H1 (cell line): ENCODE measurements around the gene FGF18. TPM values are rescaled to one million over a fixed set of nuclear protein-coding genes. Genes with fewer than 3 reads are reported as not detected.

Experiments used
- CTCF ChIA-PET: fragments of 300-600 bp; sonication (Branson Sonifier 250); formaldehyde crosslinking; loops from one replicate; lab custom pipeline; 2021; ENCODE audit not compliant: partially characterized antibody; lab: Charles Lee
- POLR2A ChIA-PET: fragments of 300-600 bp; sonication (Branson Sonifier 250); formaldehyde crosslinking; loops from one replicate; lab custom pipeline; 2021; ENCODE audit warnings: inconsistent platforms; ENCODE audit not compliant: partially characterized antibody; lab: Charles Lee
- DNase-seq, 2 experiments: peaks; one replicate each; pipeline versions ENCODE4 v3.0.0 to v3.0.0-alpha.2; 2010 to 2022; ENCODE audit warnings: low spot score in 2 of 2, low read depth in 1 of 2, mixed read lengths in 1 of 2
- FAIRE-seq: peaks from 2 replicates; lab custom pipeline; 2011; peaks lifted over from hg19 to GRCh38; lab: Jason Lieb, UNC
- H2AFZ ChIP-seq: 2 replicates; pipeline ENCODE4 v1.8.1; 2012; ENCODE audit warnings: low read length, inconsistent platforms
- H2AK5ac ChIP-seq: 2 replicates; pipeline ENCODE4 v1.6.1; 2013; ENCODE audit warnings: low read depth, low read length
- H2BK120ac ChIP-seq: replicated peaks from 2 replicates; pipeline ENCODE3; 2013; ENCODE audit warnings: low read depth, low read length, inconsistent platforms
- H2BK12ac ChIP-seq: 2 replicates; pipeline ENCODE4 v1.6.1; 2013; ENCODE audit warnings: low read depth, low read length
- H2BK15ac ChIP-seq: 2 replicates; pipeline ENCODE4 v1.6.1; 2013; ENCODE audit warnings: low read length
- H2BK20ac ChIP-seq: 2 replicates; pipeline ENCODE4 v1.6.1; 2013; ENCODE audit warnings: low read length
- H2BK5ac ChIP-seq: 2 replicates; pipeline ENCODE4 v1.6.1; 2013; ENCODE audit warnings: low read depth, low read length
- H3K14ac ChIP-seq: 2 replicates; pipeline ENCODE4 v1.6.1; 2013; ENCODE audit warnings: inconsistent platforms; ENCODE audit not compliant: insufficient read length
- H3K18ac ChIP-seq: 2 replicates; pipeline ENCODE4 v1.6.1; 2013; ENCODE audit warnings: low read length; ENCODE audit errors: extremely low read depth
- H3K23ac ChIP-seq: 2 replicates; pipeline ENCODE4 v1.6.1; 2013; ENCODE audit warnings: inconsistent platforms; ENCODE audit not compliant: insufficient read length
- H3K23me2 ChIP-seq: 2 replicates; pipeline ENCODE4 v1.6.1; 2013; ENCODE audit warnings: low read depth, low read length
- H3K27ac ChIP-seq: 2 replicates; pipeline ENCODE4 v1.6.1; 2011; ENCODE audit warnings: low read depth, low read length, inconsistent platforms
- H3K27me3 ChIP-seq, 4 experiments: replicated peaks in 1 of 4; 1 replicate in 1 of 4; 2 replicates in 3 of 4; pipeline versions ENCODE4 v1.6.1 to v1.8.1; 2011 to 2013; ENCODE audit warnings: low read length in 3 of 4, mild to moderate bottlenecking in 3 of 4, inconsistent platforms in 2 of 4, mixed read lengths in 2 of 4, moderate library complexity in 1 of 4; ENCODE audit not compliant: control insufficient read depth in 3 of 4, insufficient read depth in 3 of 4; ENCODE audit errors: extremely low read depth in 1 of 4
- H3K36me3 ChIP-seq, 4 experiments: 2 replicates each; pipeline versions ENCODE4 v1.6.1 to v1.8.1; 2011 to 2013; ENCODE audit warnings: mild to moderate bottlenecking in 4 of 4, low read length in 3 of 4, moderate library complexity in 2 of 4, control low read depth in 1 of 4, inconsistent platforms in 1 of 4; ENCODE audit not compliant: insufficient read depth in 4 of 4, control insufficient read depth in 2 of 4
- H3K4ac ChIP-seq: replicated peaks from 2 replicates; pipeline ENCODE3; 2013; ENCODE audit warnings: low read length, low read depth, mixed read lengths, inconsistent platforms; ENCODE audit not compliant: insufficient read length
- H3K4me1 ChIP-seq, 4 experiments: replicated peaks in 1 of 4; 1 replicate in 1 of 4; 2 replicates in 3 of 4; pipeline versions ENCODE4 v1.6.1 to v1.8.1; 2011 to 2013; ENCODE audit warnings: low read length in 3 of 4, inconsistent platforms in 2 of 4, mixed read lengths in 1 of 4; ENCODE audit not compliant: insufficient read depth in 4 of 4, control insufficient read depth in 3 of 4
- H3K4me2 ChIP-seq, 2 experiments: 2 replicates each; pipeline versions ENCODE4 v1.6.1 to v1.8.1; 2011 to 2013; ENCODE audit warnings: low read depth in 2 of 2, low read length in 2 of 2, control low read depth in 1 of 2, inconsistent platforms in 1 of 2, mild to moderate bottlenecking in 1 of 2; ENCODE audit not compliant: insufficient read depth in 1 of 2
- H3K4me3 ChIP-seq, 4 experiments: fragments of 200-600, 300-600 bp in 1 of 4; sonication (generic), shearing (Covaris generic), sonication (Bioruptor Twin) in 1 of 4; 2 replicates each; pipeline versions ENCODE4 v1.5.1 to v1.8.1; 2011 to 2016; ENCODE audit warnings: low read length in 4 of 4, low read depth in 3 of 4, control low read depth in 2 of 4, inconsistent platforms in 2 of 4, mild to moderate bottlenecking in 2 of 4, mixed read lengths in 1 of 4, moderate library complexity in 1 of 4; ENCODE audit not compliant: insufficient read depth in 2 of 4; ENCODE audit errors: extremely low read depth in 1 of 4
- H3K56ac ChIP-seq: replicated peaks from 2 replicates; pipeline ENCODE3; 2013; ENCODE audit warnings: low read depth, mild to moderate bottlenecking, mixed read lengths, low read length, inconsistent platforms; ENCODE audit not compliant: insufficient read length
- H3K79me1 ChIP-seq: 2 replicates; pipeline ENCODE4 v1.6.1; 2013; ENCODE audit warnings: low read depth, low read length, control low read depth
- H3K79me2 ChIP-seq, 2 experiments: 2 replicates each; pipeline versions ENCODE4 v1.6.1 to v1.8.1; 2012 to 2013; ENCODE audit warnings: low read length in 2 of 2, mild to moderate bottlenecking in 2 of 2, inconsistent platforms in 1 of 2; ENCODE audit not compliant: insufficient read depth in 2 of 2, control insufficient read depth in 1 of 2
- H3K9ac ChIP-seq, 4 experiments: replicated peaks in 1 of 4; 1 replicate in 1 of 4; 2 replicates in 3 of 4; pipeline versions ENCODE4 v1.6.1 to v1.8.1; 2011 to 2013; ENCODE audit warnings: low read depth in 3 of 4, low read length in 3 of 4, control low read depth in 2 of 4, mild to moderate bottlenecking in 2 of 4, moderate library complexity in 2 of 4, inconsistent platforms in 1 of 4; ENCODE audit errors: extremely low read depth in 1 of 4
- H3K9me3 ChIP-seq, 2 experiments: 2 replicates each; pipeline versions ENCODE4 v1.6.1 to v1.8.1; 2012 to 2013; ENCODE audit warnings: mild to moderate bottlenecking in 2 of 2, moderate library complexity in 2 of 2, control low read depth in 1 of 2, inconsistent platforms in 1 of 2, low read depth in 1 of 2, low read length in 1 of 2, mixed read lengths in 1 of 2; ENCODE audit not compliant: insufficient read depth in 2 of 2
- H4K20me1 ChIP-seq, 2 experiments: replicated peaks in 1 of 2; 2 replicates each; pipeline versions ENCODE3 to v1.8.1; 2011 to 2013; ENCODE audit warnings: inconsistent platforms in 2 of 2, low read length in 2 of 2, mild to moderate bottlenecking in 1 of 2; ENCODE audit not compliant: insufficient read depth in 2 of 2, control insufficient read depth in 1 of 2
- H4K5ac ChIP-seq: 2 replicates; pipeline ENCODE4 v1.6.1; 2013; ENCODE audit warnings: low read length, low read depth, mixed read lengths, inconsistent platforms; ENCODE audit not compliant: insufficient read length
- H4K8ac ChIP-seq: 2 replicates; pipeline ENCODE4 v1.8.0; 2013; ENCODE audit warnings: mild to moderate bottlenecking, moderate library complexity, low read length, inconsistent platforms; ENCODE audit not compliant: insufficient read depth; ENCODE audit errors: extremely low read depth
- H4K91ac ChIP-seq: replicated peaks from 2 replicates; pipeline ENCODE3; 2013; ENCODE audit warnings: low read length, mixed read lengths, inconsistent platforms; ENCODE audit not compliant: insufficient read length
- ASH2L ChIP-seq: fragments of 200-600, 300-600 bp; sonication (generic); IDR thresholded peaks from one replicate; pipeline ENCODE4 v1.7.1; 2017; ENCODE audit warnings: low read length
- BACH1 ChIP-seq: IDR thresholded peaks from 2 replicates; pipeline ENCODE4 v1.6.1; 2012; ENCODE audit warnings: low read length, improper control_type of control experiment
- CHD1 ChIP-seq: IDR thresholded peaks from 2 replicates; pipeline ENCODE4 v1.6.1; 2012; ENCODE audit warnings: low read depth, low read length, improper control_type of control experiment
- CREB1 ChIP-seq: IDR thresholded peaks from 2 replicates; pipeline ENCODE4 v1.6.1; 2012; ENCODE audit warnings: inconsistent platforms
- EGR1 ChIP-seq: IDR thresholded peaks from 2 replicates; pipeline ENCODE4 v1.6.1; 2011; ENCODE audit warnings: low read depth, low read length, borderline replicate concordance
- HDAC2 ChIP-seq, 2 experiments: fragments of 300-600 bp in 1 of 2; sonication (generic) in 1 of 2; IDR thresholded peaks; 2 replicates each; pipeline ENCODE4 v1.6.1; 2011 to 2012; ENCODE audit warnings: low read depth in 2 of 2, low read length in 2 of 2, mild to moderate bottlenecking in 2 of 2, moderate library complexity in 2 of 2, borderline replicate concordance in 1 of 2, inconsistent platforms in 1 of 2
- JUN ChIP-seq: IDR thresholded peaks from 2 replicates; pipeline ENCODE4 v1.6.1; 2011; ENCODE audit warnings: low read depth, mild to moderate bottlenecking, improper control_type of control experiment, low read length
- KDM4A ChIP-seq: IDR thresholded peaks from one replicate; pipeline ENCODE4 v1.7.1; 2012; ENCODE audit warnings: low read depth, mild to moderate bottlenecking, moderate library complexity, low read length, inconsistent platforms; ENCODE audit not compliant: severe bottlenecking
- POU5F1 ChIP-seq: IDR thresholded peaks from 2 replicates; pipeline ENCODE4 v1.6.1; 2011; ENCODE audit warnings: low read depth, mild to moderate bottlenecking, low read length, moderate library complexity
- SAP30 ChIP-seq: fragments of 300-600 bp; sonication (generic); IDR thresholded peaks from 2 replicates; pipeline ENCODE4 v1.7.1; 2012; ENCODE audit warnings: low read length, moderate library complexity, mild to moderate bottlenecking, inconsistent platforms; ENCODE audit not compliant: insufficient read depth, insufficient replicate concordance
- SIN3A ChIP-seq, 2 experiments: IDR thresholded peaks in 1 of 2; conservative IDR thresholded peaks in 1 of 2; 2 replicates each; pipeline ENCODE4 v1.6.1; 2011 to 2012; ENCODE audit warnings: low read length in 2 of 2, improper control_type of control experiment in 1 of 2, low read depth in 1 of 2, mild to moderate bottlenecking in 1 of 2
- TCF12 ChIP-seq: IDR thresholded peaks from 2 replicates; pipeline ENCODE4 v1.6.1; 2011; ENCODE audit warnings: low read depth, mild to moderate bottlenecking, low read length
- WGBS, 2 experiments: shearing (Covaris generic) in 1 of 2; methylation state at CpG; one replicate each; pipeline versions ENCODE4 v1.1.6 to v1.1.7; 2013 to 2015; ENCODE audit warnings: low lambda C conversion rate in 2 of 2, mixed read lengths in 2 of 2, inconsistent platforms in 1 of 2, low coverage in 1 of 2, missing lambda C conversion rate in 1 of 2; ENCODE audit not compliant: insufficient replicate concordance in 2 of 2, insufficient coverage in 1 of 2, insufficient read length in 1 of 2; ENCODE audit errors: extremely low coverage in 1 of 2, missing lambda C conversion rate in 1 of 2; 5-methylcytosine and 5-hydroxymethylcytosine counted together
- polyA plus RNA-seq, 7 experiments: library from polyadenylated mRNA; depleted of rRNA in 3 of 7; stranded (reverse) in 5 of 7; unstranded in 2 of 7; fragments of >200 nt in 5 of 7; fragments of 200-250 nt in 2 of 7; gene quantifications; 1 replicate in 5 of 7; 2 replicates in 1 of 7; 4 replicates in 1 of 7; pipeline versions ENCODE4 v1.2.1 to v1.2.3, GENCODE V29; 2011 to 2013; ENCODE audit warnings: missing spikeins in 2 of 7, mixed read lengths in 2 of 7
- total RNA-seq: library from RNA; stranded (reverse); fragmentation: NEBNext Ultra II Directional; extraction: Animal tissue kit (Norgen Biotek cat#: 25700); gene quantifications from 2 replicates; pipeline ENCODE4 v1.2.1, GENCODE V29; 2021

FGF18 gene
- total and polyA plus RNA-seq, 2 of the 8 experiments (the other 6 are each of a cell fraction or from before 2014, with no cell fraction given), result 0.54 to 1.3 TPM

- Histone ChIP-seq H3K79me2 (no peaks in the 10 kb centered on the region), H3K56ac (no peak overlapping the region), H3K4ac (no peak overlapping the region), H3K36me3 (no peaks in the 10 kb centered on the region), H3K14ac (no peak overlapping the region), H4K8ac (no peak overlapping the region), H3K9ac (no peak overlapping the region), H3K27ac (no peak overlapping the region), H2BK15ac (no peak overlapping the region; the same call in 1 of the 2 replicates), H2BK5ac (no peak overlapping the region), H3K9me3 (no peaks in the 10 kb centered on the region), H3K23ac (no peak overlapping the region), H4K91ac (no peak overlapping the region), H2BK20ac (no peak overlapping the region), H3K27me3 (peaks cover 7 to 14% (median 13%) of the 10 kb centered on the region in 4 experiments), H3K4me3 (no peak overlapping the region), H3K18ac (no peak overlapping the region), H2BK120ac (no peak overlapping the region), H2BK12ac (no peak overlapping the region), H2AK5ac (no peak overlapping the region), H4K20me1 (peaks cover 1 to 5% of the 10 kb centered on the region in 2 experiments), H3K23me2 (no peaks in the 10 kb centered on the region), H4K5ac (no peak overlapping the region), H3K4me1 (peaks cover 0 to 14% (median 9%) of the 10 kb centered on the region in 4 experiments; a peak in 4 of 7 replicates), H3K79me1 (no peaks in the 10 kb centered on the region), H2AFZ (no peak overlapping the region), H3K4me2 (no peak overlapping the region)
- CTCF ChIA-PET, result interaction anchor here (1.0 to 1.3 kb wide), 2 partner anchors 12 to 20 kb away, joined by 3 read pairs; no protein-coding TSS in a partner anchor
- TF ChIP-seq EGR1 (no peak), KDM4A (no peak), CHD1 (no peak), TCF12 (no peak), ASH2L (no peak), HDAC2 (IDR thresholded peaks at IDR 0.05; ENCODE audit: borderline replicate concordance in 1 of 2, low read depth in 2 of 2, low read length in 2 of 2) (no peak), CREB1 (no peak), POU5F1 (no peak), SIN3A (conservative IDR thresholded peaks at IDR 0.05 in 1 of 2, IDR thresholded peaks at IDR 0.05 in 1 of 2; ENCODE audit: low read depth in 1 of 2, low read length in 2 of 2) (no peak), BACH1 (no peak), JUN (no peak), SAP30 (no peak)
- WGBS, 2 experiments, result 92% methylated on average over 4 of the region's 4 CpGs; no CpG with 5 or more reads in 1 of the 2 experiments
- no peak for FAIRE-seq
- POLR2A ChIA-PET, result interaction anchor here (1.4 kb wide), 1 partner anchor 22 kb away, joined by 3 read pairs; no protein-coding TSS in a partner anchor
- no peak for DNase-seq
These were observed 6.8 kb downstream of the FGF18 start for GRCh38 chr5:171426266-171426665.
